COLO829 (cell line): ENCODE results near the gene C10orf143.

Experiments used
- DNase-seq: peaks from one replicate; pipeline ENCODE4 v3.0.0; 2012; ENCODE audit warnings: low spot score

The C10orf143 gene

DNA sequence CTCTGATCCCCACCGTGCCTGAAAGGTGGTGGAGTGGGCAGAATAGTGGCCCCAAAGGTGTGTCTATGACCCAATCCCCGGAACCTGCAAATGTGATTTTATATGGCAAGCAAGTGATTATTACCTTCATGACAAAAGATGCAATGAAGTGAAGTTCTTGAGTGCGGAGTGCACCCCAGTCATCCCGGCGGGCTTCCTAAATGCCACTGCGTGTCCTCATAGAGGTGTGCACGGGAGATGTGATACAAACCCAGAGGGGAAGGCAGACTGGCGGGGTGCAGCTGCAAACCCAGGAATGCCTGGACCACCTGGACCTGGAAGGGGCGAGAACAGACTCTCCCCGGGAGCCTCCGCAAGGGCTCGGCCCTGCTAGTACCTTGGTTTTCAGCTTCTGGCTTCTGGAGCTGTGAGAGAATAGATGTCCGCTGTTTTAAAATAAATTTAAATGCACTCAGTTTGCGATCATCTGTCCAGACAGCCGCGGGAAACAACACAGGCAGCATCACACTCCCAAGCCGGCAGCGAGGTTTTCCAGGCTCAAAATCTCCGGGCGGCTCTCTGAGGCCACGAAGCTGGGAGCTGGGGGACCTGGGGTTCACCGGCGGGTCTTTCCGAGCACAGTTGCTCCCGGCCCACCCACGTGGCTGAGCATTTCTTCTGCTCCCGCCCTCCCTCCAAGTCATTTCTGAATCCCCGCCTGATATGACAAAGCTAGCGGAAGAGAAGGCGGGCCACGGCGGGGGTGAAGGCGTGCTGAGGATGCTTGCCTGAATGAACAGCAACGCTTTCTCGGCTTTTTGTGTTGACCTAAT, 96.2 kb downstream of the C10orf143 start:
- DNase-seq: no peak
